GM21526 (cell line): Measurements from ENCODE around the gene CYTH1.

ENCODE experiments used
- ATAC-seq: cut with Tn5 transposase; IDR thresholded peaks from one replicate; pipeline ENCODE4 v1.9.1; 2021; ENCODE audit warnings: moderate library complexity; ENCODE audit not compliant: unreplicated experiment, low FRiP score

The CYTH1 gene

DNA sequence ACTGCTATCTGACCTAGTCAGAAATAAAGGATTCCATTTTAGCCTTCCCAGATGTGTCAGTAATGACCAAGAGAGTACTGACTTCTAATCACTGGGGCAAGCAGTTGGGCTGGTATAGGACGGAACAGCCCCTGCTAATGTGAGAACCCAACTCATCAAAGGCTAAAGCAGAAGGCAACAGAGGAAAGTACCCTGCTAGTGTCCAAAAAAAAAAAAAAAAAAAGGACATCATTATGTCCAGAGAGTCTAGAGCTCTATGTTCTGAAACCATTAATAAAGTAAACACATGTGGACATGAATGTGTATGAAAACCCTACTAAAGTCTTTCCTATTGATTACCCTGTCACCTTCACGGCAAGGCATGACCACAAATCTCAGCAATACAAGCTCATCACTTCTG is 85.0 kb downstream of the CYTH1 start:
- ATAC-seq, result no peak

DNA sequence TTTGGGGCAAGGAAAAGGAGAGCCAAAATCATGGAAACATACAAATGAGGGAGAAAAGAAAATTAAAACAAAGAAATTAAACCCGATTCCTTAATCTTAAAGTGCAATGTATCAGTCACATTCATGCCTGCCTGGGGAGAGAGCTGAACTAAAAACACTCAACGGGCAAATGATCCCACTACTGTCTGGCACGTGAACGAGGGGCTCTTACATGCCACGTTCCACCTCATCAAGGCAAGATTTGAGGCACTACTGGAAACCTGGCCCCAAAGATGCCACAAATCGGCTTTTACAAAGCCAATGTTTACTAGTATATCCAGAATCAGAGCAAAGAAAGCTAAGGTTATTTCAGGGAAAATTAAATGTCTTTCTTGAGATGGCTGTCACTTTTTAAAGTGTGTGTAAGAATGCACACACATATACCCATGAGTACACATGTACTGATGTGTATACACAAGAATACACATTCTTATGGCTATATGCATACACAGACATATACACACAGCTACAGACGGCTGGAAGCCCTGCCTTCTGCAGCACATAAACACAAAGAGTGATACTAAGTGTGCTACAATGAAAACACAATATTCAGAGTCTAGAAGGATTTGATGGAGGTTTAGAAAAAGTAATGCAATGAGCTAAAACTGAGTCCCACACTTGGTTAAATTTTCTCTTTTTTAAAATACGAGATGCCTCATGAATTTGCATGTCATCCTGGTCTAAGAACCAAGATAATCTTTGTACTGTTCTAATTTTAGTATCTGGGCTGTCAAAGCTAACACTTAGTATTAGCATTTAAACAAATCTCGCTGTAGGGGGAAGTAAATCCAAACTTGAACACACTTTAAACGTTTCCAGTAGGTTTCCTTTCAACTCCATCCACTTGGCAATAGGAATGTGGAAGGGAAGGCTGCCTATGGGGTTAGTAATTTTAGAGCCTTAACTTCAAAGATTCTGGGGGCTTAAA is 85.8 kb downstream of the CYTH1 start:
- ATAC-seq, result no peak

DNA sequence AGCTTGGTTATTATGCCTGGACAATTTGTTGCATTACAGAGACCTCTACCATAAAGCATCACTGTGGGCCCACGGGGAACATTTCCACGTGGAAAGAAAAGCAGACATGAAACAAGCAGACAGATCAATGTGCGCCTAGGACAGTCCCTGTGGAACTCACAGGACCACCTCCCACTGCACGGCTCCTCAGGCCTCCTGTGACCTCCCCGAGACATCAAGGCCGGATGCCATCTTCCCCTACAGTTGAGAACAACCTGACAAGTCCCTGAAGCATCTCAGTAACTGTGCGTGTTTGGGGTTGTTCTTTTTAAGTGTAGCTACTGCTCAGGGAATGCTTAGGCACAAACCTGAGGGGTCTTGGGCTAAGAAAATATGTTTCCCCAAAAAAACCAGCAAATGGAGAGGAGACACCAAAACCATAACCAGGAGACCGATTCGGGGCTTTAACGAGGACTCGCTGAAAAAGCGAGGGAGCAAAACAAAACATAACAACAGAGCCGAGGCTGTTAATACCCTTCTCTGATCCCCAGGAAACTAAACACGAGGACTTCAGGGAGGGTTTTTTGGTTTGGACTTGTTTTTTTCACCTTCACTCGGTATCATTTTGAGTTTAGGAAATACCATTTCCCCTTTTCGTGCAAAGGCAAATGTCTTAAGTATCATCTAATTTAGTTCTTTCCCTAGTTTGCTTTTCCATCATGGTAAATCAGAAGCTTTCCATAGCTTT is 87.1 kb downstream of the CYTH1 start:
- ATAC-seq, result no peak

DNA sequence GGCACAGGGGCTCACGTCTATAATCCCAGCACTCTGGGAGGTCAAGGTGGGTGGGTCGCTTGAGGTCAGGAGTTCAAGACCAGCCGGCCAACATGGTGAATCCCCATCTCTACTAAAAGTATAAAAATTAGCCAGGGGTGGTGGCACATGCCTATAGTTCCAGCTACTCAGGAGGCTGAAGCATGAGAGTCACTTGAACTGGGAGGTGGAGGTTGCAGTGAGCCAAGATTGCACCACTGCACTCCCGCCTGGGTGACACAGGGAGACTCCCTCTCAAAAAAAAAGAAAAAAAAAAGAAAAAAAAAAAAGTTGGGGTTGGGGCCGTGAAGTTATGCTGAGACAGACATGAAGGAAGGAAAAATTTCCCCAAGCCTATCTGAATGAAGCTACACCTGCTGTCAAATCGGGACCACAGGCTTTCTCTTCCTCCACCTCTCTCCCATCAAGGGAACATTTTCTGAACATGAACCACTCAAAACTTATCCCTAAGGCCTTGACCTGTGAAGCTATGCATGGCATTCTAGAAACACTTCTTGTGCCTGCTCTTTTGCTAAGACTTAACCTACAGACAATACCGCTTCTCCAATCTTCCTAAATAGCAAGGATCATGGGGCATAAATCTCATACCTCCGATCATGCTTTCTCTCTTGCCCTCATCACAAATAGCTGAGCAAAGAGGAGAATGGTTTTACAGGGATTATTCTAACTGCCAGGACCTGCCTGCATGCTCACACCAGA is 88.6 kb downstream of the CYTH1 start:
- no peak for ATAC-seq

DNA sequence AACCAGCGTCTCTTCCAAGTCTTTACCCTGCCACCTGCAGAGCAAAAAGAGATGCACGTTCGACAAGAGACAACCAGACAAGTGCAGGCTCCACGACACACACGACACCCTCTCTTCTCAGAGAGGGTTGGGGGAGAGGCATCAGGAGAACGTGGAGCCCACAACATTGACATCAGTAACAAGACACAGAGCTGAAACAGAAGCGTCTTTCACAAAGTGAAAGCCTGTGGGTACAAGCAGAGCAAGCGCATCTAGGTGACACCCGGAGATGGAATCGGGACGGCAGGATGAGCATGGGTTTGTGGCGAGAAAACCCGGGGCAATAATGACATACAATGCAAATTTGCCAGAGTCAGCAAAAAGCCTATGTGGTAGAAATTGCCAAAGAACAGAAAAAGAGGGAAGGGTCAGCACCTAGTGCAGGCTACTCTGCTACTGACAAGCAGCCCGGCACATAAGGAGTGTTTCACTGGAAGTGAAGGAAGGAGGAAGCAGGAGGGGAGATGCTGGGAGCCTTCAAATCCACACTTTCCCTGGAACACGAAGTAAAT is 89.5 kb downstream of the CYTH1 start:
- ATAC-seq, result no peak

DNA sequence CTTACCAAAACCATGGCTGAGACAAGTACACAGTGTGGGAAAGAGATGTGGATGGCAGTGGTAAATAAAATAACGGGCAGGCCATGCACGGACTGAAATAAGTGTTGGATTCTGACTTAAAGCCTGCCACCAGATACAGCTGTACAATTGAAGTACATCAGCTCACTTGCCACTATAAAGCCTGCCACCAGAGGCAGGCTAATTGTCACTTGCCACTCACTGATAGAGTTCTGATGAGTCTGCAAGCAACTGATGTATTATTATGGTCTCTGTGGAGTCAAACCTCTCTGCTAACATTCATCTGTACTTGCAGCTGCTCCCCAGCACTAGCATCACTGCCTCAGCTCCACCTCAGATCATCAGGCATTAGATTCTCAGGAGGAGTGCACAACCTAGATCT is 93.0 kb downstream of the CYTH1 start:
- ATAC-seq, result no peak

DNA sequence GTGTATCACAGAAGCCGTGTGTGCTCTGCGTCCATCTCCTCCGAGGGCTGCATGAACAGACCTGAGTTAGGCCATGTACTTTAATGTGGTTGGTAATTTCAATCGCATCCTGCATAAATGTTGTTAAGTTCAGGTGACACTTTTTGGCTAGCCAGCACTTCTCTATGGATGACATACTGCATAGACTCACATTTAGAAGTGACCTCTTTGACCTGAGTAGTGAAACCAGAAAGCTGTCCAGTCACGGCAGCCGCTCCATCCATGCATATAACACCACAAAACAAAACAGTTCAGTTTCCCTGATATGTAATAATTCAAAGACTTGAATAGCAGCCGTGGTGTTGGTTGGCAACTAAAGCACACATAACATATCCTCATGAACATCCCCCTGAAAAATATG is 94.1 kb downstream of the CYTH1 start:
- ATAC-seq, result no peak

DNA sequence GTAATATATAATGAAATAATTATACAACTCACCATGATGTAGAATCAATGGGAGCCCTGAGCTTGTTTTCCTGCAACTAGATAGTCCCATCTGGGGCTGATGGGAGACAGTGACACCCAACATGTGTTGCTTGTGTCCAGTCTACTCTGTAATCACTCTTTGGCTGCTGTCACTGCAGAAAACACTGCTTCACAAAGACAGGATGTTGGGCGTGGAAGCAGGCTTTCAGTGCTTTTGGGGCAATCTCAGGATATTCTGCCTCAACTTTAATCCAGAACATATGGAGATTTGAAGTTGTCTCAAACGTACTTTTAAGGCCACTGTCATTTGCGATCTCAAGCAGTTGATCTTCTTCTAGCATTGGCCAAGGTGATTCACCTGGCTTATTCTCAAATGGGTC is 94.9 kb downstream of the CYTH1 start:
- ATAC-seq, result no peak

DNA sequence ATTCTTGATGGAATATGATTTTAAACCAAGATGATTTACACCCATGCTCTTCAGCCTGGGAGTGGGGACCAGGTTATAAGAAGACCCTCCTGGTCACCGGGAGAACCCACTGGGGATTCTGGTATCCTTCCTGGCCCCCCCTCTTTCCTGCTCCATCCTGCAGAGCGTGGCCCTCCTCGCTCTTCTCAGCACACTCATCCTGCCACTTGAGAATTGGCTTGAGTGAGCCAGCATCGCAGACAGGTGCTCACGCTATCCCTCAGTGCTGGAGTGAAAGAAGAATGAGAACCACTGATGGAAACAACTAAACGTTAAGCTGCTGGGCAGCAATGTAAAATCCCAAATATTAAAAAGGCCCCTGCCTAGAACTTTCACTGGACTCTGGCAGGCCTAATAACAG is 98.0 kb downstream of the CYTH1 start:
- ATAC-seq, result no peak

DNA sequence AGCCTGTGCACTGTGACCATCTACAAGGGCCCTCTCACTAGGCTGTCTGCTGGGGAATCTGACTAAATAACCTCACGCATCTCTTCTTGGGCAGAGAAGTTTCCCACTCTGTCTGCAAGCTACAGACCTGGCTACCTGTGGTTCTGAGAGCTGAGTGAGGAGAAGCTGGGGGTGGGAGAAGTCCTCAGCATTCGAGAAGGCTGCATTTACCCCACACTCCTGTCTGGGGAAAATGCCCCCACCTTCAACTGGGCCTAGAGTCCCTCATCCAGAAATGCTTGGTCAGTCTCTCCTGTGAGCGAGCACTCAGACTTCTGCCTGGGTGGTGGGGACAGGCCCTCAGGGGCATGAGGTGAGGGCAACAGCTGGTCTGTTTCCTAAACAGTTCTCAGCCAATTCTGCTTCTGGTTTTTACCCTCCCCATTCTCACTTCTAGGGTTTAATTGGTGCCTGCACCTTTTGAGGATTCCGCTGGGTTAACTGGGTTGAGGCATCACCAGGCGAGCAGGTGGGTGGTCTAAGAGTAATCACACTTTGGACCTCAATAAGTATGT is 98.6 kb downstream of the CYTH1 start:
- ATAC-seq, result no peak

DNA sequence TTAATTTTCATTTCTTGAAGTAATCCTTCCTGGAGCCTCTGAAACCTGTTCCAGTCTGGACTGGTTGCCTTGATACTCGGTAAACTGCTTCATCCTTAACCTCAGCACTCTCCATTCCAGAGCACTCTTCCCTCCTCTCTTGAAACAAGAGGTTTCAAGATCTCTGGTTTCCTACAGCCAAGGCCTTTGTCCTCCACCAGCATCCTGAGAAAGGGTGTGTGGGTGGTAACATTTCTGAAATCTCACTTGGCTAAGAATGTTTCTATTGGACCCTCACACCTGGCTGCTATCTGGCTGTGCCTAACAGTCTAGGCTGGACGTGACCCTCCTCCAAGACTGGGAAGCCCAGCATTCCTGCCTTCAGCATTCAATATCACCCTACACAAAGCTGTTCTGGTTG is 99.7 kb downstream of the CYTH1 start:
- no peak for ATAC-seq

DNA sequence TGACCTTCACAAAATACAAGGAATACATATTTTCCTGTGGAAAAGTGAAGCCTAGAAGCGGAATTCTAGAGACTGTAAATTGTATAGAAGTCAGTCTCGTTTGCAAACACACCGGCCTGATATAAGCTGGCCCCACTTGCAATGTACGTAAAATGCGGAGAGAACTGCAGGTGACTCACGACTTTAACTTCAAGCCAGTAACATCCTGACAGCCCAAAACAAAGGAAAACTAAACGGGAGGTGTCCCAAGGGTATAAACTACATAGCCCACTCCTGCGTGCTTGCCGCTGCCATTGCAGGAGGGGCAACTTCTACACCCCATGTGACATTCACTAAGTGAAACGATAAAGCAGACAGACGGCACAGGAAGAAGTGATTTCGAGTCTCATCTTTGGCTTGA is 101.6 kb downstream of the CYTH1 start:
- no peak for ATAC-seq

DNA sequence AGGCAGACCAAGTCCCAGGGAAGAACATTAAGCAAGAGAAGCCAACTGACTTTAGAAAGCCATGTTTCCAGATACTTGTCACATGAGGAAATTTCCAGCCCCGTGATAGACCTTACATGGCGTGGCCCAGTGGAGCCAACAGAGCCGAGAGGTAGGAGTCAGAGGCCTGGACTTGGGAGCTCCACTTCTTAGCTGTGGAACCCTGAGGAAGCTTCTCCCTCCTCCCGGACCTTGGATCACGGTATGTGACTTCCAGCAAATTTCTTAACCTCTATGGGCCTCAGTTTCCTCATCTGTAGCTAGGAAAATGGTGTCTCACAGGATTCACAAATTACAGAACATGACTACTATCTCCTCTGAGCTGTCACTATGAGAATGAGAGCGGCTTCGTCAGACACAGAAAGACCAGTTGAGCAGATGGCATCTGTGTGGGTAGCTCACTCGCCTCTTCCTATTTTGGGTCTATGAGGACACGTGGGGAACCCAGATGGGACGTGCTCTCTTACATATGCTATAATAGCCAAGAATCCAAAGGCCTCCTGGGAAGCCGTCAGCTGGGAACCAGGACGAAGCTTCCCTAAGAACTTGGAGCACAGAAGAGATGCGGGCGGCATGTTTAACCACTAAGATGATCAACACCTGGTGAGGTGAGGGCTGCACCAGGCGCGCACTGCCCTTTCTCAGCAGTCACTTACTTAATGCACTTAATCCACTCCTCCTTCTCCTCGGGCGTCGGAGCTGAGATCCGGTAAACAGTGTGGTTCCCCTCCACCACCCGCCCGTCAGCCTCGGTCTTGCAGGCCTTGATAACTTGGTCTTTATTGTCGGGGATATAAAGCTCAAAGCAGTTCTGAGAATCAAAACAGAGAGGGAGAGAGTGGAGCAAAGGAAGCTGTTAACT is 102.3 kb downstream of the CYTH1 start:
- ATAC-seq, result no peak

DNA sequence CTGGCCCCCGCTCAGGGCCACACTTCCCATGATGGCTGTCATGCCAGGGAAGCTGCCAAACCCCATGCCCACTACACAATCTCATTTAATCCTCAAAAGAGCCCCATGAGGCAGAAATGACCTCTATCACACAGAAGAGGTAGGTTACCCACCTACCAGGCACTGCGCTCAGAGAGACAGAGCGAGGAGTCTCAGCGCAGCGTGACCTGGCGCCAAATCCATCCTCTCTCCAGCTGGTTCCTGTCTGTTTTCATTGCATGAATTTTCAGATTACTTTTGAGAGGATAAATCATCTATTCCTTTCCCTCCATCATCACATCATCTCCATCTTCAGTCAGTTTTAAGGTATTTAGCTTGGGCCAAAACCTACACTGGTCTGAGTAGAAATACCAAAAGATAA is 103.4 kb downstream of the CYTH1 start:
- no peak for ATAC-seq

DNA sequence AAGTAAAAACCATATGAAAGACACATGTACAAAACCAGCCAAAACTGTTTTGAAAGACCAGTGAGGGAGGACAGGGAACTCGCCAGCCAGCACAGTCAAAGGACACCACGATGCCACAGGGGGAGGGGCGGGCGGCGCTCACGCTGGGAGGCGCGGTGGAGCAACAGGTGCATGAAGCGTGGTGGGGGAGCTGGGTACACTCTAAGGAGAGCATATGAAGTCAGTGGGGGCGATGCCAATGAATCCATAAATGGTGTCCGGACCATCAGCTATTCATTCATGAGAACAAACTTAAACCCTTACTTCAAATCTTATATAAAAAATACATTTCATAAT is 103.9 kb downstream of the CYTH1 start:
- ATAC-seq, result no peak

DNA sequence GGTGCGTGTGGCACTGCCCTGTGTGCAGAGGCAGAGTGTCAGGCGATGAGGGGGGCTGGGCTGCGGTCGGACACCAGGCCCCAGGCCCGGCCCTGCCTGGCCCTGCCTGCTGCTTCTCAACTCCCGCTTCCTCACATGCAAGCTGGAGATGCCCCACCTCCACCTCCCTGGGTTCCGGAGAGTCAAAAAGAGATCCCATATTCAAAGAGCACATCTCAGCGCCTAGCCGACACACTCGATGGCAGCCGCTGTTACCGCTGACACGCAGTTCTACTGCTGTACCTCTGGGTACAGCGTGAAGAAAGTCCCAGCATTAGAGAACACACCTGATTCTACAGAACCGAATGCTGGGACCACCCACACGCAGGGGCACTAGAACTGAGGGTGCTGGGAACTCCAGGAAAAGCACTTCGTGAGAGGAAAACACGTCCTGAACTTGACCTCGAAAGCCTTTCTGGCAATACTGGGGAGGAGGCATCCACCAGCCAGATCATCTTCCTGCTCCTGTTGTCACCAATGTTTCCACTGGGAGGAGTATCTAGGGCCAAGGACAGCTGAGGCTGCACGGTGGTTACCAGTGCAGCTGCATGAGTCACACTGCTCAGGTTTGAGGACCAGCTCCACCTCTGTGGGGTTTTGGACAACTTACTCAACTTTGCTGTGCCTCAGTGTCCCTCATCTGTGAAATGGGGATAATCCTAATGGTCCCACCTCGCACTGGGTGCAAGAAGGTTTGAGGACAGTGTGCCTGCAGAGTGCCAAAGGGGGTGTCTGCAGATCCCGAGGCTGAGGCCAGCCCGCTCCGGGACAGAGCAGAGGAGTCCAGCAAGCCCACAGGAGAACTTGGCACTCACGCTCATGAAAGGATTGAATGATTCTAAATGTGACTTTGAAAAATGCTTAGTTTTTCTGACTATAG is 104.5 kb downstream of the CYTH1 start:
- ATAC-seq, result no peak

DNA sequence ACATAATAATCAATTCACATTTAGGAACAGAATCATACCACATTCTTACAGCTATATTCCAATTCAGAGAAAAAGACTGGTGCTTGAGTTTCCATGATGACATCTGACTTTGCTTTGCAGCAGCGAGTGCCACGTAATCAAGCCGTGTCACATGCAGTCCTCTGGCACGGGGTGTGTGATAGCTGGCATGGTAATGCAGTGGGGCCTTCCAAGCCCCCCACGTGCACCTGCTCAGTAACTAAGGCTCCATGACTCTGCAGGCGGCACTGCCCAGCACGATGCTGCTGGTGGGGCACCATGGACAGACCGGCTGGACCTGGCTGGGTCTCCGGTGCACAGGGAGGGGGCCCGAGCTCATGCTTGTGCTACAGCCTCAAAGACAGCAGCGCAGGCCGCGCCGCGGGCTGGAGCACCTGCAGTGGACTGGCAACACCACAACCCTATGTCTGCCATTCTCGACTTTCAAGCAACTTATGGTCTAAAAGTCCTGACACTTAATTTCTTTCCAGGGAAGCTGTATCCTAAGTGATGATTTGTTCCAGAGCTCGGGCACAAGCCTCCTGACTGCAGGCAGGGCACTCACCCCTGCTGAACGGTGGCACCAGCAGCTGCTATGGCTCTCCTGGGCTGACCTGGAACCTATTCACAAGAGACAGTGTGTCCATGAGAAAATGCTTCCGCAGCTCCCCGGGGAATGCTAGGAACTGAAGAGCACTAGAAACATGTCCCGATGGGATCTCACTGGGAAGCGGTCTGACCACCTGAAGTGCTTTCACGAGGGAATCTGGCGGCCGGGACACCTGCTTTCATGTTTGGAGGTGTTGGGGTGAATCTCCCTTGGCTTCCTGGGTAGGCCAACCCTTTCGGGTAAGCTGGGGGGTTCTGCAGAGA is 105.4 kb downstream of the CYTH1 start:
- no peak for ATAC-seq

DNA sequence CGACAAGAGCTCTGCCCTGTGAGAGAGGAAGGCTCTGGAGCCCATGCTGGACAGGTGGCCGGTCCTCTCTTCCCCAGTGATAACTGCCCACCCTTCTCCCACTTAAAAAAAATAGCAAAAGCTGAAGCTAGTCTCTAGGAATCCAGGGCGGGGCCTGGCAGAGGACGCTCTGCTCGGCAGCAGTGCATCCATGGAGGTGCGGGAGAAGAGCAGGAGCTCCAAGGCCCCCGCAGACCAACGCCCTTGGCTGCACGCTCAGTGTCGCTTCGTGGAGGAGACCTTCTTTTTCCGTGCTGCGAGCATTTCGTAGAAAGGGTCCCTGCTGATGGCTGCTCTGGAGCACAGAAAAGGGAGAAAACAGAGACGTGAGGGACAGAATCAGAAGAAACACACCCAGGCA is 106.2 kb downstream of the CYTH1 start:
- ATAC-seq, result no peak
